Neutrophil (primary cell): ENCODE data around the gene C2orf74.

Source experiments
- H3K27ac ChIP-seq: fragments of 200-600 bp; sonication (generic); 2 replicates; pipeline ENCODE4 v1.5.1; 2016; ENCODE audit warnings: mild to moderate bottlenecking, moderate library complexity
- H3K27me3 ChIP-seq: fragments of 200-600 bp; sonication (generic); 2 replicates; pipeline ENCODE4 v1.6.0; 2016; ENCODE audit warnings: mild to moderate bottlenecking
- H3K36me3 ChIP-seq: fragments of 200-600 bp; sonication (generic); 2 replicates; pipeline ENCODE4 v1.5.1; 2017
- H3K4me1 ChIP-seq, 2 experiments: fragments of 200-600 bp in 1 of 2; sonication (generic) in 1 of 2; 1 replicate in 1 of 2; 2 replicates in 1 of 2; pipeline versions ENCODE4 v1.5.1 to v1.6.1; 2013 to 2016; ENCODE audit warnings: low read depth in 1 of 2, low read length in 1 of 2, mild to moderate bottlenecking in 1 of 2, moderate library complexity in 1 of 2; ENCODE audit not compliant: control insufficient read depth in 1 of 2, insufficient read depth in 1 of 2
- H3K4me3 ChIP-seq, 2 experiments: fragments of 200-600 bp in 1 of 2; sonication (generic) in 1 of 2; 1 replicate in 1 of 2; 2 replicates in 1 of 2; pipeline ENCODE4 v1.5.1; 2013 to 2016; ENCODE audit warnings: low read depth in 1 of 2, low read length in 1 of 2, mild to moderate bottlenecking in 1 of 2, moderate library complexity in 1 of 2
- H3K9me3 ChIP-seq: fragments of 200-600 bp; sonication (generic); 2 replicates; pipeline ENCODE4 v1.5.1; 2016
- TF ChIP-seq, protein P1 (sequence below): fragments of 200-600 bp; sonication (generic); IDR thresholded peaks from 2 replicates; pipeline ENCODE4 v1.5.1; 2016; ENCODE audit warnings: antibody characterized with exemption

Gene C2orf74

DNA sequence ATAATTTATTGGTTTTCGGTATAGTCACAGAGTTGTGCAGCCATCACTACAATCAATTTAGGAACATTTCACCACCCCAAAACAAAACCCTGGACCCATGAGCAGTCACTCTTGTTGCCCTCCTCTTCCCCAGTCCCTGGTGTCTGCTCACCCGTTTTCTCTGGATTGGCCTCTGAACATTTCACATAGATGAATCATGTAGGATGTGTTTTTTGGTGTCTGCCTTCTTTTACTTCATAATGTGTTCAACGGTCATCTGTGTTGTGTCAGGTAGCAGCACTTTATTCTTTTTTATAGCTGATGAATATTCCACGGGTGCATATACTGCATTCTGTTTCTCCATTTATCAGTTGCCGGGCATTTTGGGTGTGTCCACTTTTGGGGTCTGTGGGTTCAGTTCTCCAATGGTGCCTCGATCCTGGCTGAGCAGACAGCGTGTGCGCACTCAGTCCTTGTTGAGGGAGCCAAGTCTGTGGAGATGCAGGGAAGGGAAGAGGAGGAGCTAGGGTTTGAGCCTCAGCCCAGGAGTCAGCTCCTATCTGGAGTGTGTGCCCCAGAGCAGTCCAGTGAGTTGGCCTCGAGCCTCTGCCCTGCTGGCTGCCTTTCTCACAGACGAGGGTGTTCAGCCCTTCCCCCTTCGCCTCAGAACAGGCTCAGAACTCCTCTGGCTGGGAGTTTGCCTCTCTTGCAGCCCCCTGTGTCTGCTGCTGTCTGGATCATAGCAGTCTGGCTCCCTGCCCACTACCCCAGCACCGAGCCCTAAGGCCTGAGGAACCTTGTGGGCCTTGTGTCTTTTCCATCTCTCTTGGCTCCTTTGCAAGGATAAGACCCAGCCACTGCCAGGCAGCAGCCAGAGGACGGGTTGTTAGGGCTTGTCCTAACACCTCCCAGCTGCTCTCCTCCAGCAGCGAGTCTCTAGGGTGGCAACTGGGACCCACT, 18.0 kb downstream of the C2orf74 start:
- H3K4me3 ChIP-seq = no peak overlapping the region
- H3K4me1 ChIP-seq = peaks cover 24 to 33% of the 10 kb centered on the region in 2 experiments
- H3K9me3 ChIP-seq = no peaks in the 10 kb centered on the region
- H3K36me3 ChIP-seq = peaks cover 54% of the 10 kb centered on the region
- H3K27ac ChIP-seq = no peak overlapping the region
- H3K27me3 ChIP-seq = no peaks in the 10 kb centered on the region
- TF ChIP-seq, protein P1, sequence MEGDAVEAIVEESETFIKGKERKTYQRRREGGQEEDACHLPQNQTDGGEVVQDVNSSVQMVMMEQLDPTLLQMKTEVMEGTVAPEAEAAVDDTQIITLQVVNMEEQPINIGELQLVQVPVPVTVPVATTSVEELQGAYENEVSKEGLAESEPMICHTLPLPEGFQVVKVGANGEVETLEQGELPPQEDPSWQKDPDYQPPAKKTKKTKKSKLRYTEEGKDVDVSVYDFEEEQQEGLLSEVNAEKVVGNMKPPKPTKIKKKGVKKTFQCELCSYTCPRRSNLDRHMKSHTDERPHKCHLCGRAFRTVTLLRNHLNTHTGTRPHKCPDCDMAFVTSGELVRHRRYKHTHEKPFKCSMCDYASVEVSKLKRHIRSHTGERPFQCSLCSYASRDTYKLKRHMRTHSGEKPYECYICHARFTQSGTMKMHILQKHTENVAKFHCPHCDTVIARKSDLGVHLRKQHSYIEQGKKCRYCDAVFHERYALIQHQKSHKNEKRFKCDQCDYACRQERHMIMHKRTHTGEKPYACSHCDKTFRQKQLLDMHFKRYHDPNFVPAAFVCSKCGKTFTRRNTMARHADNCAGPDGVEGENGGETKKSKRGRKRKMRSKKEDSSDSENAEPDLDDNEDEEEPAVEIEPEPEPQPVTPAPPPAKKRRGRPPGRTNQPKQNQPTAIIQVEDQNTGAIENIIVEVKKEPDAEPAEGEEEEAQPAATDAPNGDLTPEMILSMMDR = no peak

DNA sequence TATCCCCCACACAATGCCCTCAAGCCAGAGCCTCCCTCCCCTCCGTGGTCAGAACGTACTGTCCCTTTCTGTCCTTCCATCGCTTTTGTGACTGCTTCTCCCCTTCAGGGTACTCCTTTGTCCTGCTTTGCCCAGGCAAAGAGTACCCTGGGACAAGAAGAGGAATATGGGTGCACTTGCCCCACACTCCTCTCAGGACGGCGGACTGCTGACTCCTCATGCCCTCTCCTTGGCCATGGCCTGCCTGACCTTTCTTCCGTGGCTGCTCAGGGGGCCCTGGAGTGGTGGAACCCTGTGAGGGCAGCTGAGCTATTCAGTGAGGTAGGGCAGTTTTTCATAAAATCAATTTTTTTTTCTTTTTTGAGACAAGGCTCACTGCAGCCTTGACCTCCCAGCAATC, 18.7 kb downstream of the C2orf74 start:
- Histone ChIP-seq H3K9me3 (no peaks in the 10 kb centered on the region), H3K4me3 (no peak overlapping the region), H3K27ac (no peak overlapping the region), H3K36me3 (peaks cover 61% of the 10 kb centered on the region), H3K27me3 (no peaks in the 10 kb centered on the region), H3K4me1 (peaks cover 24 to 33% of the 10 kb centered on the region in 2 experiments)
- TF ChIP-seq, protein P1 = no peak

DNA sequence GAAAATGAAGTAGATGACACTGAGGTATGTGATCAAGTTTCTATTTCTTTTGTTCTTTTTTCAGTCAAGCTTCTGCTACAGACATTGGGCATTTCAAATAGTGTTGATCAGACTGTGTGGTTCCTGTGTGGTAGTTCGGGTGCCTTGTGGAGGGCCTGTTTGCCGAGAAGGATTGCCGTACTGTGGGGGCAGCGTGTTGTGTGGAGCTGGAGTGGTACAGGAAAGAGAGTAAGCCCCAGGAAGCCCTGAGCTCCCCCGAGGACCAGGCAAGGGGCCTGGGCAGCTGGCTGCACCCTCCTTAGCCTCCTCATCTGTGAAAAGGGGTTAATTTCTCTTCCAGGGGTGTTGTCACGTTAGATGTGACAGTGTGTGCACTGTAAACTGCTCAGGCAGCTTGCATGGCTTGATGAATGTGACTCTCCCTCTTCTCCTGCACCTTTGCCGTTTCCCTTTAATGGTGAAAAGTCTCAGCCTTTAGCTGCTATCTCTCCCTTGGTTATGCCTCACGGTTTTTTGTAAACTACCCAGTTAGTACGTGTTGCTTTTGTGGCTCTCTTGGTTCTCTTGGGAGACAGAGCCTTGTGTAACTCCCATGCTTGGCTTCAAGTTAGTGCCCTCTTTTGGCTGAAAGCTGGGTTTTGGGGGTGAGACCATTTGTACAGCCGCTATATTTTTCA, 19.5 kb downstream of the C2orf74 start:
- H3K27ac ChIP-seq = no peak overlapping the region
- no peak overlapping the region for H3K4me3 ChIP-seq
- no peaks in the 10 kb centered on the region for H3K27me3 ChIP-seq
- H3K9me3 ChIP-seq = no peaks in the 10 kb centered on the region
- TF ChIP-seq, protein P1 = no peak
- H3K36me3 ChIP-seq = peaks cover 69% of the 10 kb centered on the region
- peaks cover 19 to 28% of the 10 kb centered on the region in 2 experiments for H3K4me1 ChIP-seq

DNA sequence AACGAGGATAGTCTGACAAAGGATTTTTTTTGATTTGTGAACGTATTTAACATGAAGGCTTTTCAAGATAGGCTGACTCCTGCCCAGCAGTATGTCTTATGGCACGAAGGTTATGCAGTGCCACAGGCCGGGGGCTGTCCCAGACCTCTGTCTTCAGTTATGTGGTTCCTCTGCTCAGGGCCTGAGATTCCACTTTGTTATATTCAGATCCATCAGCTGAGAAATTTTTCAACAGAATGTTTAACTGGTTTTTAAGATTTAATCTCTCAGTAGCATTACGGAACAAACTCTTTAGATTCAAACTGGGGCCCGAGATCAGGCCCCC, 20.0 kb downstream of the C2orf74 start:
- H3K4me3 ChIP-seq = no peak overlapping the region
- no peaks in the 10 kb centered on the region for H3K27me3 ChIP-seq
- H3K36me3 ChIP-seq = peaks cover 74% of the 10 kb centered on the region
- no peak overlapping the region for H3K27ac ChIP-seq
- TF ChIP-seq, protein P1 = no peak
- H3K4me1 ChIP-seq = peaks cover 15 to 25% of the 10 kb centered on the region in 2 experiments
- no peaks in the 10 kb centered on the region for H3K9me3 ChIP-seq

DNA sequence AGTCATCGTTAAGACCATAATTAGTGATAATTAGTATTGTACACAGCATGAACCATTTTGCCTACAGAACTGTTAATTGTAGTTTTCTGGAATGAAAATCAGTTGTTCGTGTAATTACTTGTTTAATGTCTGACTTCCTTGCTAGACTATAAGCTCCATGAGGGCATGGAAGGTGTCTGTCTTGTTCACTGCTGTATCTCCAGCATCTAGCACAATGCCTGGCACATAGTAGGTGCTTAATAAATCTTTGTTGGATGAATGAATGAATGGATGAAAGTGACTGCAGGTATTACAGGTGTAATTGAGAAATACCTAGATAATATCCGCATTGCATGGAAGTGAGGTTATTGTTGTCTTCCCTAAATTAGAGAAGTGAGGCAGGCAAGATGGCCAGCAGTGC, 21.8 kb downstream of the C2orf74 start:
- no peak overlapping the region for H3K27ac ChIP-seq
- peaks cover 3 to 13% of the 10 kb centered on the region in 2 experiments for H3K4me1 ChIP-seq
- H3K36me3 ChIP-seq = peaks cover 92% of the 10 kb centered on the region
- H3K4me3 ChIP-seq = no peak overlapping the region
- no peaks in the 10 kb centered on the region for H3K27me3 ChIP-seq
- no peaks in the 10 kb centered on the region for H3K9me3 ChIP-seq
- TF ChIP-seq, protein P1 = no peak
